ENCODE results near the gene ANKRD23.

ANKRD23 gene

GRCh38 chr2:96835830-96836229 is 8.0 kb downstream of the ANKRD23 start:
- no peak for DNase-seq

DNA sequence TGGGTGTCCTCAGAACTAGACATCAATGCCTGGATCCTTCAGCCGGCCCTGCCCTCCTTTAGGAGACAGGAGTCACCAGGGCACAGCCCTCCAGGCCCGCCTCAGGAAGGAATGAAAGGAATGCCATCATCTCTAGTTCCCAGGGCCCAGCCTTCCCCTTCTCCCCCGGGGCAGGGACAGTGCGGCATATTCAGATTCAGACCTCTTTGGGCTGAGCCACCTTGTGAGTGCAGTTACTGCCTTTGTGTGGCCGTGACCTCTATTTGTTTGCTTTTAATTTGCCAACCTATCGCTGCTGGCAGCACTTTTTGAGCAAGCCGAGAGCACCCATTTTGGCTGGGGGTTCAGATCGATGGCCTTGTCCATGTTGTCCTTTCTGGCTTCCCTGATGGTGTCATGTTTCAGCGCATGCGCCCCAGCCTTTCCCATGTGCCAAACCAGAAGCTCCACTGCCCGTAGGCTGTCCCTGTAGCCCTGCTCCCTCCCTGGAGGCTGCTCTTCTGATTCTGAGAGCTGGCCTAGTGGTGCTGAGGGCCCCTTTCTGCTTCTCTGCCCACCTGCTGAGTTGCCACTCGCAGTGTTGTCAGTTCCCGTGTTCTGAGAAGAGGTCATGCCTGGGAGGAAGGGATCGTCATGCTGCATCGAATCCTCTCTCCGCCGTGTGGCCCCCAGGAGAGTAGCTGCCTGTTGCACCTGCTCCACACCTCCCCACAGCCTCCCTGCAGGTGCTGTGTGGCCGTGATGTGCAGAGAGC is 10.9 kb downstream of the ANKRD23 start:
- no peak for DNase-seq

GRCh38 chr2:96832408-96832753 is 11.4 kb downstream of the ANKRD23 start:
- DNase-seq = no peak

DNA sequence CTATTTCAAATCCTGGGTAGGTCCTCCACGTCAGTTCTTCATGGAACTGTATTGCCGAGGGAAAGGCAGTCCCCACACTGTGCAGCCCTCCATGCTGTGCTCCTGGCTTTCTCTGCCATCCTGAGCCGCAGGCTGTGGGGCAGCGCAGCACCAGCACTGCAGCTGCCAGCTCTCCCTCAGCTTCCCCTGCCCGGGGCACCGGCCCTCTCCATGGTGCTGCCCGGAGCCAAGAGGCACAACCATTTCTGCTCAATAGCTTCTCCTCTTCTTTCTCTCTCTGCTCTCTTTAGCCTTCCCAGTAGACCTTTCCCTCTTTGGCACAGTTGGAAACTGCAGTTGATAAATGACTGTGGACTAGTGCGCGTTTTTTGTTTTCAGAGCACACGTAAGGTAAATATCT is 12.1 kb downstream of the ANKRD23 start:
- no peak for DNase-seq

DNA sequence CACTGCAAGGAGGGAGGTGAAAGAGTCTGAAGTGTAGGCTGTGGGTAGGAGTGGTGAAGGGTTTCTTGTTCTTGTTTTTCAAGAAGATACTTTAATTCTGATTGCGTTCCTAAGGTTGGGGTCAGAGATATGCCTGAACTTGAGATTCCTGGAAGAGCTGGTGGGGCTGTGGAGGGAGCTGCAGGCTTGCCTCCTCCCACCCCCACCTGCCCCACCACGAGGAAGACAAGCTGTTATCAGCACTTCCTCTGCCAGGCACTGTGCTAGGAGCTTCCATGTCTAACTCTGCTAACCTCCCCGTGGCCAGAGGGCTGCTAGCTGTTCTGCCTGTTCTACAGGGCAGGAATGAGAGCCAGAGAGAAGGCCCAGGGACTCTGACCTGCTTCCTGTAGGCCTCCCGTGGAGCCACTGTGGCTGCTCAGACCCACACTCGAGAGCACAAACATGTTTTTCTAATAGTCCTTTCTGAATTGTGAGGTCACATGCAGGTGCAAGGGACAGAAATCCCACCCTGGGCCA is 13.7 kb downstream of the ANKRD23 start:
- DNase-seq = no peak

DNA sequence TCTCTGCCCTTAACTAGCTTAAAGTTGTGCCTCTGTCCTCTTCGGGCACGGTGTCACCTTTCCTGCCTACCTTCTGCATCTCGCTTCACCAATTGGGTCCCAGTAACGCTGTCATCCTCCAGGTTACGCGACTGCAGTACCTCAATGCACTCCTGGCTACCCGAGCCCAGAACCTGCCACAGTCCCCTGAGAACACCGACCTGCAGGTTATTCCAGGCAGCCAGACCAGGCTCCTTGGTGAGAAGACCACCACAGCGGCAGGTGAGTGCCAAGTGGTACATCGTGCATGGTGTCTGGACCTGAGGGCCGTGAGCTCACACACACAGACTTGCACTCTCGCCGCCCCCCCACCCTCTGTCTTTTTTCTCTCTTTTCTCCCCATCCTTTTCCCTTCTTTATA is 14.9 kb downstream of the ANKRD23 start:
- no peak for DNase-seq

DNA sequence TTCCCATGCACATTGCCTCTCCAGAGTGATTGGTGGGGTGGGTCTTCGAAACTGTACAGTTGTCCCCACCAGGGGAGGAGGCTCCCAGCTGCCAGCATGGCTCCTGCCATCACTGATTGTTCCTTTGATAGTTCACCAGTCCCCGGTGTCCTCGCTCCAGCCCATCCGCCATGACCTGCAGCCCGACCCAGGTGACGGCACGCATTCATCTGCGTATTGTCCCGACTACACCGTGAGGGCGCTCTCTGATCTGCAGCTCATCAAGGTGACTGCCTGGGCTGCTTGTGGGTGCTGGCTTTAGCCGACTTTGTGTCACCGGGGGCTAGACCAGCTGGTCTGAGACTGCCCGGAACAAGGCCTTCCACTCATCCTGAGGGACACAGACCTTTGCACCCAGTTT is 15.4 kb downstream of the ANKRD23 start:
- no peak for DNase-seq

DNA sequence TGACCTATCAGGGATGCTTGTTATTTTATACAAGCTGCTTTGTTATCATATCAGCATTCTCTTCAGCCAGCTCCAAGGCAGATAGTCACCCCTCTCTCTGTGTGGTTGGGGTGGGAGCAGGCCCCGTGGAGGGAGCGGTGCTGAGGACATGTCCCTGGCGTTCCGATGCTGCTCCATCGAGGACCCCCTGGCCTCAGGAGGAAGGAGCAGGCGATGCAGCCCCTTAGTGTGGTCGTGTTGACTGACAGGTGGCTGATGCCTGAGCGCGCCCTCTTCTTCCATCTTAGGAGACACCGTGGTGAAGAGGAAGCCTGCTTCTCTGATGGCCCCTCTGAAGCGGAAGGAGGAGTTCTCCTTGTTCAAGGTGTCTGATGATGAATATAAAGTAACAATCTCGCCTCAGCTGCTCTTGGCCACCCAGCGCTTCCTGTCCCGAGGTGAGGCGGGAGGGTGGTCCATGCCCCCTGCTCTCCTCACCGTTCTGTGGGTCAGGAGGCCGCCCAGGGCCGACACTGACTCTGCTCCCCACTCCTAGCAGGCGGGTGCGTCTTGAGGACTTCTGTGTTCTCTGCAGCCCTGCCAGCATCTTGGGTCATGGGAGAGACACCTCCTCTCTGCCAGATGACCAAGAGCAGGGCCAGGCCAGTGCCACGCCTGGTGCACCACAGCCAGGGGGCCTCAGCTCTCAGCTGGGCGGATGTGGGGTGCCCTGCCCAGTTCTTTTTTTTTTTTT is 17.1 kb downstream of the ANKRD23 start:
- DNase-seq = no peak

GRCh38 chr2:96825057-96825456 is 18.8 kb downstream of the ANKRD23 start:
- no peak for DNase-seq

GRCh38 chr2:96824079-96824870 is 19.5 kb downstream of the ANKRD23 start:
- DNase-seq = no peak

DNA sequence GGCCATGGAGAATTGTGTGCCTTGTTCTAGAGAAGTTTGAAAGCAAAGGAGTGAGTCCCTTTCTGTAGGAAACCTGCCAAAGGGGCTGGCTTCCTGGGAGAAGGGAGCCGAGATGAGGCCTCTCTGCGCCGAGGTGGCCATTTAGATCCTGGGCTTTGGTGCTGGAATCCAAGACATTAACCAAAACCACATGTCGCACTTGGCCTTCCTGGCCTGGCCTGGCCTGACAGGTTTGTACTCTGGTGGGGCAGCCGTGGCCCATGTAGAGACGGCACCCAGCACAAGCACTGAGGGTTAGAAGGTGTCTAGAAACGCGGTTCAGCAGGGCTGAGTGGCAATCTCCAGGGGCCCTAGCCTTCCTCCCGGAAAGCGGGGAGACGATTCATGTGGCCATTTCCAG is 20.6 kb downstream of the ANKRD23 start:
- no peak for DNase-seq

DNA sequence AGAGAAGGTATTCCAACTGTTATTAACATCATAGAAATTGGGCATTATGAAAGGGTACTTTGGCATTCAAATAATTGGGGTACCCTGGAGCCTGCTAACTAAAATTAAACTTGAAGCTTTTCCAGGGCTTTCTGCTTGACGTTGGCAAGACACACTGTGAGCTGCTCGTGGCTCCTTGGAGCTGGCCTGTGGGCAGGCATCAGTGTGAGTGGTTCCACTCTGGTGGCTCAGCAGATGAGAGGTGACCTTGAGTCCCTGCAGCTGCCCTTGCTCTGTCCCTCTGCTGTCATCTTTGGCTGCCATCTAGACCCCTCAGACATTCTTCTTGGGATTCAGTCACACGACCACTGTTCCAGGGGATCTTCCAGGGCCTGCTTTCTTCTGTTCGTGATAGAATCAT is 21.0 kb downstream of the ANKRD23 start:
- no peak for DNase-seq

DNA sequence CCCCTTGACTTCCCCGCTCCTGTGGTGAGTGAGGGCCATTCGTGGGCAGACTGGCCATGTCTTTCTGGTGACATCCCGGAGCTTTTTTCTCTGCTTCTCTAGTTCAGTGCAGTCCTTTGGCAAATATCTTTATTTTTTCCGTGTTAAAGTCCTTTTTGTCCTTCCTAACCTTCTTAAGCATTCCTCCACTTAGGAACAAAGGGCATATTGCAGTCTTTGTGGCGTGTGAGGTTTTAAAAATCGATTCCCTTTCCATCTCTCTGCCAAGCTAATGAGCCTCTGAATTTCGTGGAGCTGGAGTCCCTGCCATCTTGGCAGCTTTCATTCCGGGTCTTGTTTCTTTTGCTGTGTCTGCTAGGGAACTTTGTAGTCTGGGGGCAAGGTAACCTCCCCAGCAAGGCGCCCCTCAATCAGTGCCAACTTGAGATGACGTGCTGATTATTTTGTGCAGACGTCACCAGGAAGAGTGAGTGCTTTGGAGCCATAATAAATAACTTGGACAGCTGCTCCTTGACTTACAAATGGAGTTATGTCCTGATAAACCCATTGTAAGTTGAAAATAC is 22.6 kb downstream of the ANKRD23 start:
- no peak for DNase-seq

- no peak for DNase-seq
These were observed 23.8 kb downstream of the ANKRD23 start for GRCh38 chr2:96819876-96820511.

DNA sequence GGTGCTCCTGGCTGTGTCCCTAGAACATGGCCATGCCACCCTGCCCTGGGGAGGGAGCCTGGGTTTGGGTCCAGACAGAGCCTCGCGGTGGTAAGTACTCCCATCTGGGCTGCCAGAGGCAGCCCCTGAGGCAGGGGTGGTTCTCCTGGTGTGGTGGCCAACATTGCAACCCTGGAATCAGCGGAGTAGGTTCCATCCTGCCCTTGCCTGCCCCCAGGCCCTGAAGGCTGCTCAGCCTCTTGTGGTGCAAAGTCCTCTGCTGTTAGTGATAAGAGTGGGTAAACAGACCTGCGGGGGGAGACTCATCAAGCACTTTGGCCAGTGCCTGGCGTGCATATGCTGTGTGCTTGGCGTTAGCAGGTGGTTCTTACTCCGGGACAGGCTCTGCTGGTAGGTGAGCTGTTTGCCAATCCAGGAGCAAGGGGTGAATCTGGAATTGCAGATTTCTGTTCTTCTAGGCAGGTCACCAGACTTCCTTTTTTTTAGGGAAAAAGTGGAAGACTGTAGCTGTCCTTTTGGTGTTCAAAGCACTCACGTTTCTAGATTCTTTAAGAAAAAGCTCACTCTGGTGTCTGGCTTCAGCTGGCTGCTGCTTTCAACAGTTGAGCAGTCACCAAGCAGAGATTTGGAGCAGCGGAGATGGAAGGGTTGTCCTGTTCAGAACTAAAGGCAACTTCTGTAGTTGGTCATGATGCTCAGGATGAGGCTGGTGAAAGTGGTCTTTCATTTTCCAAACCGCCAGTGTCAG is 24.5 kb downstream of the ANKRD23 start:
- no peak for DNase-seq

DNA sequence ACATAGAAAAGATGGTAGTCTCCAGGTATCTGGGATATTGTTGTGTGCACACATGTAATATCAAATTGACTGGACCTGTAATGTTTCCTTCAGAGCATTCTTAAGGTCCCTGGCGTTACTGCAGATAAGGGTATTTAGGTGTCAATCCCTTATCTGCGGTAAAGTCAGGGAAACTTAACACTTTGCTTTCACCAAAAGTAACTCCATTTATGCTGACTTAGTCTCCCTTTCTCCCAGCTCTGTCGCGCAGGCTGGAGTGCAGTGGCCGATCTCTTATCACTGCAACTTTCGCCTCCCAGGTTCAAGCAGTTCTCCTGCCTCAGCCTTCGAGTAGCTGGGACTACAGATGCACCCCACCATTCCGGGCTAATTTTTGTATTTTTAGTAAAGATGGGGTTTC is 25.9 kb downstream of the ANKRD23 start:
- no peak for DNase-seq

- no peak for DNase-seq
These were observed 26.8 kb downstream of the ANKRD23 start for GRCh38 chr2:96816836-96817702.

DNA sequence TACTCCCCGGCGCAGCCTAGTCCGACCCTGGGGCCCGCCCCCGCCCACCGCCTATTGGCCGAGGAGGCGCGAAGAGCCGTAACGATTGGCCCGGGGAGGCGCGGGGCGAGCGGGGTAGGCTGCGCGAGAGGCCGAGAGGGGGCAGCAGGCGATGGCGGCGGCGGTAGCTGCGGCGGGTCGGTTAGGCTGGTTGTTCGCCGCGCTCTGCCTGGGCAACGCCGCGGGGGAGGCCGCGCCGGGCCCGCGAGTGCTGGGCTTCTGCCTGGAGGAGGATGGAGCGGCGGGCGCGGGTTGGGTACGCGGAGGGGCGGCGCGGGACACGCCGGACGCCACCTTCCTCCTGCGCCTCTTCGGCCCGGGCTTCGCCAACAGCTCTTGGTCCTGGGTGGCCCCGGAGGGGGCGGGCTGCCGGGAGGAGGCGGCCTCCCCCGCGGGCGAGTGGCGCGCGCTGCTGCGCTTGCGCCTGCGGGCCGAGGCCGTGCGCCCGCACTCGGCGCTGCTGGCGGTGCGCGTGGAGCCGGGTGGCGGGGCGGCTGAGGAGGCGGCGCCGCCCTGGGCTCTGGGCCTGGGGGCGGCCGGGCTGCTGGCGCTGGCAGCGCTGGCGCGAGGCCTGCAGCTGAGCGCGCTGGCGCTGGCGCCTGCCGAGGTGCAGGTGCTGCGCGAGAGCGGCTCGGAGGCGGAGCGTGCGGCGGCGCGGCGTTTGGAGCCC is 27.5 kb downstream of the ANKRD23 start, which contains the start of gene CNNM3:
Gene CNNM3 (plus strand): TSS at position 142 of the 709 bp plus-strand sequence. CDS start 10 bp downstream, at position 152.
- DNase-seq = peak; percentile 95 to 96

DNA sequence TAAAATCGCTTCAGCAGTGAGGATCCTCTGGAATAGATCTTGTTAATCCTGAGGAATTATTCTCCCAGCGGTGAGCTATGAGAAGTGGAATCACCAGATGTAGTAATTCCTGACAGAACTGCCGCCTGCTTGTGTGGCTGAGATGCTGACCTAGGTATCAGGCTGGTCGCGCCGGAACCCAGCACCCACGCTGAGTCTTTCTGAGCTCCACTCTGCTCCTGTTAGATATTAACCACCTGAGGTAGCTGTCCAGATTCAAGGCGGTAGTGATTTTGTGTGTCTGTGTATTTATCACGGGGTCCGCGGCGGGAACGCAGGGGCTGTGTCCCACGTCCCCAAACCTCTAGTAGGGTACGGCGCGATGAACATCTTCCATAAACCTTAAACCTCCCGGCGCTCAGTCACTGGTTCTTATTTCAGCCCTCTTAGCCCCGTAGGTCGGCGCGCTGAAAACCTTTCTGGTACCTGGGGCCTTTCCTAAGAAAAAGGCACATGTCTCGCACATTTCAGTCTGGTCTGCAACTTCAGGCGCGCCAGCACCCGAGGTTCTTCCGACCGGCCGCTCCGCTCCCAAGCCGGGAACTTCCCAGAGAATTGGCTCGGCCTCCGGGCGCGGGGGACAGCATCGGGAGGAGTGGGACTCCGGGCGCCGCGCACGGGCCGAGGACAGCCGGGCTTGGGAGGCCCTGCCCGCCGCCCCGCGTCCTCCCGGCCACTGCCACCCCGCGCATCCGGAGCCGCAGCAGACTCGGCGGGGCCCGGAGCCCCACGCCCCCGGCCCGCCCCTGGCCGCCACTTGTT is 28.3 kb downstream of the ANKRD23 start:
- DNase-seq = peak in 1 of 2 donors; percentile 19
